T-helper 1 cell treated with Interleukin-12 subunit alpha and Interleukin-12 subunit beta and Interleukin-4 antibody, amounts not matched to agents 30 μg/mL and 1 μg/mL, for 36 hours (primary cell): Measurements from ENCODE around the gene NHERF2.

ENCODE experiments used
- H3K27ac Mint-ChIP-seq: one replicate; pipeline ENCODE4 v1.8.0; 2021; ENCODE audit warnings: mild to moderate bottlenecking, mixed read lengths
- H3K27me3 Mint-ChIP-seq: one replicate; pipeline ENCODE4 v1.8.0; 2021; ENCODE audit warnings: low read depth, mixed read lengths
- H3K36me3 Mint-ChIP-seq: one replicate; pipeline ENCODE4 v1.8.0; 2021; ENCODE audit warnings: low read depth, mixed read lengths
- H3K4me1 Mint-ChIP-seq: one replicate; pipeline ENCODE4 v1.8.0; 2021; ENCODE audit warnings: low read depth, mixed read lengths
- H3K4me3 Mint-ChIP-seq: one replicate; pipeline ENCODE4 v1.8.0; 2021; ENCODE audit warnings: mild to moderate bottlenecking, moderate library complexity, mixed read lengths
- H3K9me3 Mint-ChIP-seq: one replicate; pipeline ENCODE4 v1.8.0; 2021; ENCODE audit warnings: mixed read lengths

Gene NHERF2

DNA sequence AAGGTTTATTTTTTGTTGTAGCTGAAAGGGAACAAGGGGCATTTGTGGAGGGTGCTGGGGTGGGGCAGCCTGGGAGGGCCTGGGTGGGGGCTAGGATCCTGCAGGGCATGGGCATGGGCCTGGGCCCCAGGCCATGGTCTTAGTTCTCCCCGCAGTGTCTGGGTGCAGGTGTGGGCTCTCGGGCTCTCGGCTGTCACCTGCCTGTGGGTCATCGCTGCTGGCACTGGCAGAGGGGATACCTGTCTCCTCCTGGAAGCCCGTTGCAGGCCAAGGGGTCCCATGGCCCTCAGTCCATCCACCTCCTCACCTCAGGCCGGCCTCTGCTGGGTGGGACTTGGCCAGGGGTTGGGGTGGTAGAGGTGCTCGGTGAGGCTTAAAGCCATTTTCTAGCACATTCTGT is 51.4 kb downstream of the NHERF2 start:
- Mint-ChIP-seq H3K4me3 (no peak overlapping the region), H3K9me3 (no peaks in the 10 kb centered on the region), H3K27me3 (no peaks in the 10 kb centered on the region), H3K4me1 (no peaks in the 10 kb centered on the region), H3K27ac (no peak overlapping the region), H3K36me3 (peaks cover 11% of the 10 kb centered on the region)

- no peaks in the 10 kb centered on the region for H3K4me1 Mint-ChIP-seq
- H3K27ac Mint-ChIP-seq = no peak overlapping the region
- no peaks in the 10 kb centered on the region for H3K27me3 Mint-ChIP-seq
- H3K36me3 Mint-ChIP-seq = peaks cover 11% of the 10 kb centered on the region
- no peaks in the 10 kb centered on the region for H3K9me3 Mint-ChIP-seq
- no peak overlapping the region for H3K4me3 Mint-ChIP-seq
Observed at GRCh38 chr16:2078691-2079090, 52.0 kb downstream of the NHERF2 start.

DNA sequence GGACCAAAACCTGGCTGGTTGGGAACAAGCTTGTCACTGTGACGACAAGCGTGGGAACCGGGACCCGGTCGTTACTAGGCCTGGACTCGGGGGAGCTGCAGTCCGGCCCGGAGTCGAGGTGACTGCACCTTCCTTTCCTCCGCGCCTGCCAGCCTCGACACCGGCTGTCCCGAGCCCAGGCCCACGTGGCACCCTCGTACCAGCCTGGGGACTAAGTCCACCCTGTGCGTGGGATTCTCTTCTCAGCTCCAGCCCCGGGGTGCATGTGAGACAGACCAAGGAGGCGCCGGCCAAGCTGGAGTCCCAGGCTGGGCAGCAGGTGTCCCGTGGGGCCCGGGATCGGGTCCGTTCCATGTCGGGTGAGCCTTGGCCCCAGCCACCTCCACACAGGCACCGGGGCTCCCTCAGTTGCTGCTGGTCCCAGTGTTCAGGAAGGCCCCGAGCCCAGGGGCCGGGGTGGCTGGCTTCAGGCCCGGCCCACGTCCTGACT is 52.7 kb downstream of the NHERF2 start:
- Mint-ChIP-seq H3K9me3 (no peaks in the 10 kb centered on the region), H3K36me3 (peaks cover 10% of the 10 kb centered on the region), H3K27ac (no peak overlapping the region), H3K27me3 (no peaks in the 10 kb centered on the region), H3K4me3 (no peak overlapping the region), H3K4me1 (no peaks in the 10 kb centered on the region)

GRCh38 chr16:2079991-2080390 is 53.3 kb downstream of the NHERF2 start:
- peaks cover 7% of the 10 kb centered on the region for H3K36me3 Mint-ChIP-seq
- H3K4me3 Mint-ChIP-seq = no peak overlapping the region
- H3K27ac Mint-ChIP-seq = no peak overlapping the region
- no peaks in the 10 kb centered on the region for H3K9me3 Mint-ChIP-seq
- no peaks in the 10 kb centered on the region for H3K27me3 Mint-ChIP-seq
- no peaks in the 10 kb centered on the region for H3K4me1 Mint-ChIP-seq

DNA sequence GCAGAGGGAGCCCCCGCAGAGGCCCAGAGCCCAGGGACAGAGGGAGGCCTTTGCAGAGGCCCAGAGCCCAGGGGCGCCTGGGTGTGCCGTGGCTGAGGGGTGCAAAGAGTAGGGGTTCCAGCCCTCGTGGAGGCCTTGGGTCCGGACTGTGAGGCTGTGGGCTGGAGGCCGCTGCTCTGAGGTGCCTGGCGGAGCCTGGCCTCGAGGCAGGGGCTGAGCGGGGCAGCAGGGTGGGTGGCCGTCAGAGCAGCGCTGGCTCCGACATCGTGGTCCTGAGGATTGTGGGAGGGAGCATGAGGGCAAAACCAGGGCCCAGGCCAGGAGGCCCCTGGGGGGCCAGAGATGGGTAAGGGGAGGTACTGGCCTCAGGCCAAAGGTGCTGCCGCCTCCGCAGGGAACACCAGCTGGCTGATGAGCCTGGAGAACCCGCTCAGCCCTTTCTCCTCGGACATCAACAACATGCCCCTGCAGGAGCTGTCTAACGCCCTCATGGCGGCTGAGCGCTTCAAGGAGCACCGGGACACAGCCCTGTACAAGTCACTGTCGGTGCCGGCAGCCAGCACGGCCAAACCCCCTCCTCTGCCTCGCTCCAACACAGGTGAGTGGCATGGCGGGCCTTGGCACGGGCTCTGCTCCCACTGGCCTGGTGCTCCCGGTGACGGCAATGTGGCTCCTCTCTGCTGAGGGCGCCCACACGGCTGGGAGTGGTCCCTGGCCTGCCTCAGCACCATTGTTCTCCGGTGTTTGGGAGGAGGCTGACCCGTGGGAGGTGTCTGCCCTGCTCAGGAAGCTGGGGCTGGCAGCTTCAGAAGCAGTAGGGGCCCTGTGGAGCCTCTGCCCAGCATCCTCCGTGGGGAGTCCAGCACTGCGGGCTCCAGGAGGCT is 54.7 kb downstream of the NHERF2 start:
- Mint-ChIP-seq H3K4me3 (no peak overlapping the region), H3K27ac (no peak overlapping the region), H3K36me3 (peaks cover 7% of the 10 kb centered on the region), H3K27me3 (no peaks in the 10 kb centered on the region), H3K4me1 (no peaks in the 10 kb centered on the region), H3K9me3 (no peaks in the 10 kb centered on the region)

DNA sequence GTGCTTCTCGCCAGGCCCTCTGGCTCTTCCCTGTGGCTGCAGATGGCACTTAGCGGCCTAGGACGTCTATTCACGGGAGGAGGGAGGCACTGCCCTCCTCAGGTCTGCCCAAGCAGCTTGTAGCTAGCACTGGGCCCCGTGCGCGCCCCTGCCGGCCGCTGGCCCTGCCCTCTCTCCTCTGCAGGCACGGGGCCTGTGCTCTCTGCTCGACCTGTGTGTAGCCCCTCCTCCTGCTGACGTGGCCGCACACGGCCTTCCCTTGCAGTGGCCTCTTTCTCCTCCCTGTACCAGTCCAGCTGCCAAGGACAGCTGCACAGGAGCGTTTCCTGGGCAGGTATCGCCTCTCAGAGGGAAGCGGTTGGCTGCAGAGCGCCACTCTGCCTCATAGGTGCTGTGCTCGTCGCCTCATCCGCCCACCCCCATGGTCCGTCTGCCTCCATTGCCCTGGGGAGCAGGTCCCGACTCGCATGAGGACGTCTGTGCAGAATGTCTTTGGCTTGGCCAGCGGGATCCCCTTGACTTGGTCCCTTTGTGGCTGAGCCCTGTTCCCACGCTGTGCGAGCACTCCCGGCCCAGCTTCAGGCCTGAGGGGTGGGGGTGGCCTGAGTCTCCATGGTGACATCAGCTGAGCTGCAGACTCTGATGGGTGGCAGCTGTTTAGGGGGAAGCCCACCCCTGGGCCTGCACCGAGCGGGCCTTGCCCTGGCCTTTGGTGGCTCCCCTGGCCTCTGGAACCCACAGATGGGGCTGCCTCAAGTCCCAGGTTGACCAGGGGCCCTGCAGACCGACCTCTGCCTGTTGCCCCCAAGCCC is 55.7 kb downstream of the NHERF2 start:
- Mint-ChIP-seq H3K27me3 (no peaks in the 10 kb centered on the region), H3K4me1 (no peaks in the 10 kb centered on the region), H3K36me3 (peaks cover 5% of the 10 kb centered on the region), H3K4me3 (no peak overlapping the region), H3K9me3 (no peaks in the 10 kb centered on the region), H3K27ac (no peak overlapping the region)

- Mint-ChIP-seq H3K36me3 (peaks cover 4% of the 10 kb centered on the region), H3K27ac (no peak overlapping the region), H3K27me3 (no peaks in the 10 kb centered on the region), H3K4me1 (no peaks in the 10 kb centered on the region), H3K9me3 (no peaks in the 10 kb centered on the region), H3K4me3 (no peak overlapping the region)
Observed at GRCh38 chr16:2082983-2083364, 56.3 kb downstream of the NHERF2 start.

DNA sequence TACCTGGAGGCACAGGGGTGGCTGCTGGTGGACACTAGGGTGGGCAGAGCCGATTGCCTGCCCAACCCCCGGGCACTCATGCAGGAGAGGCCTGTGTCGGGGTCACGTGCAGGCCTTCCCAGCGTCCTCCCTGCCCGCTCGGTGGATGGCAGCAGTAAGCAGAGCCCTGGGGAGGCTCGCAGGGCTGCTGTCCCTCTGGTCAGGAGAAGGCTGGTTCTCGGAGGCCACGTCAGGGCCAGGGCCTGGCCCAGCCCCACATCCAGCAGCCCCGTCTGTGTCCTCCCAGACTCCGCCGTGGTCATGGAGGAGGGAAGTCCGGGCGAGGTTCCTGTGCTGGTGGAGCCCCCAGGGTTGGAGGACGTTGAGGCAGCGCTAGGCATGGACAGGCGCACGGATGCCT is 56.7 kb downstream of the NHERF2 start:
- no peak overlapping the region for H3K27ac Mint-ChIP-seq
- no peak overlapping the region for H3K4me3 Mint-ChIP-seq
- peaks cover 4% of the 10 kb centered on the region for H3K36me3 Mint-ChIP-seq
- no peaks in the 10 kb centered on the region for H3K4me1 Mint-ChIP-seq
- H3K27me3 Mint-ChIP-seq = no peaks in the 10 kb centered on the region
- H3K9me3 Mint-ChIP-seq = no peaks in the 10 kb centered on the region

- Mint-ChIP-seq H3K36me3 (peaks cover 4% of the 10 kb centered on the region), H3K27ac (no peak overlapping the region), H3K4me3 (no peak overlapping the region), H3K4me1 (no peaks in the 10 kb centered on the region), H3K9me3 (no peaks in the 10 kb centered on the region), H3K27me3 (no peaks in the 10 kb centered on the region)
Observed at GRCh38 chr16:2083876-2084780, 57.4 kb downstream of the NHERF2 start.

- Mint-ChIP-seq H3K4me1 (no peaks in the 10 kb centered on the region), H3K4me3 (no peak overlapping the region), H3K27ac (no peak overlapping the region), H3K27me3 (no peaks in the 10 kb centered on the region), H3K9me3 (no peaks in the 10 kb centered on the region), H3K36me3 (peaks cover 4% of the 10 kb centered on the region)
Observed at GRCh38 chr16:2084895-2085625, 58.4 kb downstream of the NHERF2 start.

DNA sequence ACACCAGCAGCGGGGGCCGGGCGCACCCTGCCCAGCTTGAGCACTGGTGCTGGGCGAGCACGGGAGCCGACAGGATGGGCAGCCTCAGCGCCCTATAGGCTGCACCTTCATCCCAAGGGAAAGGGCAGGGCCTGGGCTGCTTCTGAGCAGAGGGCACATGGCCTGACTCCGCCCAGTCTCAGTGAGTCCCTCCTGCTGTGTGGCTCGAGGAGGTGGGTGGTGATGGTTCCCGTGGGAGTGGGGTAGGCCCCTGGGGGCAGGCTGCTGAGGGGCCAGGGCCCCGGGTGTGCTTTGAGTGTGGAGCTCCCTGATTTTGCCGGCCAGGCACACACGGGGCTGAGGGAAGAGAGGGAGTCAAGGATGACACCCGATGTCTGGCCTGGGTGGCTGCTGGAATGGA is 59.0 kb downstream of the NHERF2 start:
- Mint-ChIP-seq H3K4me1 (no peaks in the 10 kb centered on the region), H3K4me3 (no peak overlapping the region), H3K27me3 (no peaks in the 10 kb centered on the region), H3K27ac (no peak overlapping the region), H3K9me3 (no peaks in the 10 kb centered on the region), H3K36me3 (peaks cover 4% of the 10 kb centered on the region)

DNA sequence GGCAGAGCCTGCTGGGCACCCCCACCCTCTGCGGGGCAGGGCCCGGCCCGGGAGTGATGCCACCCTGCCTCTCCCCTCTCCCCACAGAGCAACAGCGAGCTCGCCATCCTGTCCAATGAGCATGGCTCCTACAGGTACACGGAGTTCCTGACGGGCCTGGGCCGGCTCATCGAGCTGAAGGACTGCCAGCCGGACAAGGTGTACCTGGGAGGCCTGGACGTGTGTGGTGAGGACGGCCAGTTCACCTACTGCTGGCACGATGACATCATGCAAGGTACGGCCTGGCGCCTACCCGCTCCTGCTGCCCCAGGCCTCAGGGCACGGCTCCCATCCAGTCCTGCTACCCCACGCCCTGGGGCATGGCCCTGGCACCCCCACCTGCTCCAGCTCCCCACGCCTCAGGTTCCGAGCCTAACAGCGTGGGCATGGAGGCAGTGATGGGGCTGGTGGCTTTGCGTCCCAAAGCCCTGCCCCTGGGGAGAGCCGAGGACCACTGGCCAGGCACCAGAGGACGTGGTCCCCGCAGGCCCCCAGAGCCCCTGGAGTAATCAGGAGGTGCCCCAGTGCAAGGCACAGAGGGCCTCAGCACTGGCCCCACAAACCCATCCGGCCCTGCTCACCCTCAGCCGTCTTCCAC is 59.5 kb downstream of the NHERF2 start:
- Mint-ChIP-seq H3K36me3 (peaks cover 4% of the 10 kb centered on the region), H3K27me3 (no peaks in the 10 kb centered on the region), H3K27ac (no peak overlapping the region), H3K4me1 (no peaks in the 10 kb centered on the region), H3K9me3 (no peaks in the 10 kb centered on the region), H3K4me3 (no peak overlapping the region)
